Activated T-cell treated with anti-CD3 and anti-CD28 coated beads, Interleukin-2, amount 50 U/mL, for 4 hours (primary cell): ENCODE measurements around the gene SOWAHC. TPM values are rescaled to one million over a fixed set of nuclear protein-coding genes. Genes with fewer than 3 reads are reported as not detected.
"Not testable (repeated sequence)": the region's sequence is repeated elsewhere in the genome, so short reads cannot be mapped to it uniquely, and the experiment has no call there.

Experiments used
- ATAC-seq, 2 donors: fragments of 200-7000 bp; cut with Tn5 transposase; one replicate each; pipeline ENCODE4 v1.10.0; 2021
- DNase-seq: peaks from one replicate; pipeline ENCODE4 v3.0.0-alpha.2; 2020
- H3K27me3 Mint-ChIP-seq: one replicate; pipeline ENCODE4 v1.8.0; 2021; ENCODE audit warnings: low read depth, mixed read lengths
- H3K36me3 Mint-ChIP-seq: one replicate; pipeline ENCODE4 v1.8.0; 2022; ENCODE audit warnings: mixed read lengths; ENCODE audit not compliant: insufficient read depth
- H3K4me1 Mint-ChIP-seq: one replicate; pipeline ENCODE4 v1.8.0; 2021; ENCODE audit warnings: low read depth, mixed read lengths
- H3K4me3 Mint-ChIP-seq: one replicate; pipeline ENCODE4 v1.8.0; 2021; ENCODE audit warnings: mild to moderate bottlenecking, moderate library complexity, mixed read lengths
- H3K9me3 Mint-ChIP-seq: one replicate; pipeline ENCODE4 v1.8.0; 2021; ENCODE audit warnings: mixed read lengths
- total RNA-seq, 3 donors: library from RNA; stranded (reverse); gene quantifications; one replicate each; pipeline ENCODE4 v1.2.1, GENCODE V29; 2021

Gene SOWAHC
- total RNA-seq, 3 donors from 2014 or later: 0.38 to 0.53 (median 0.46) TPM

DNA sequence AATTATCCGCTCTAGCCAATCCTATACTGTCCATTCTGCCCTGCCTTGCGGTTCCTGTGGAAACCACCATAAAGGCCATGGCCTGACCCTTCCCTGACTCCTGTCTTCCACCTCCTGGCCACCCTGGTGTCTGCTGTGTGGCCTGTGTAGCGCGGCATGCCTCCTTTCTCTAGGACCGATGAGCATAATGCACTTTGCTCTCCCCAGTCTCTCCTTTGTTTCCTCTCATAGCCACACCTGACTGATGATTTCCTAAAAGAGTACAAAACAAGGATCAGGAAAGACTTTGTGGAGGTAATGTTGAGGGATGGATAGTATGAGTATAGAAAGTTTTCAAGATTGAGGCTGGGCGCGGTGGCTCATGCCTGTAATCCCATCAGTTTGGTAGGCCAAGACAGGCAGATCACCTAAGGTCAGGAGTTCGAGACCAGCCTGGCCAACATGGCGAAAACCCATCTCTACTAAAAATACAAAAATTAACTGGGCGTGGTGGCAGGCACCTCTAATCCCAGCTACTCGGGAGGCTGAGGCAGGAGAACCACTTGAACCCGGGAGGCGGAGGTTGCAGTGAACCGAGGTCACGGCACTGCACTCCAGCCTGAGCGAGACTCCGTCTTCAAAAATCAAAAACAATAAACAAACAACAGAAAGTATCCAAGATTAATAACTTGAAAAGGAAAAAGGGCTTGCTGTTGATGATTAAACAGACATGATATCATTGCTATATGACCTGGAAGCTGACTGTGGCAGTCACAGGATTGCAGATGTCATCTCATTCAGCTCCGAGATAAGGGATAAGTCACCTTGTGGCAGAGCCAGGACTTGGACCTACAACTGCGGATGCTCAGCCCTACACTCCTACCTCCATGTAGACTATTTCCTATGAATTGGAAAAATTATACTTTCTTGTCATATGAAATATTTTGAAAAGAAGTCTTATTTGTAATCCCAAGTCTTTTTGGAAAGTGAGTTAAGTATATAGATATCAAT lies 16.6 kb downstream of the SOWAHC start:
- Mint-ChIP-seq H3K27me3 (peaks cover 7% of the 10 kb centered on the region), H3K36me3 (no peaks in the 10 kb centered on the region), H3K9me3 (no peaks in the 10 kb centered on the region), H3K4me3 (no peak overlapping the region), H3K4me1 (no peaks in the 10 kb centered on the region)
- ATAC-seq: no peak
- no peak for DNase-seq

DNA sequence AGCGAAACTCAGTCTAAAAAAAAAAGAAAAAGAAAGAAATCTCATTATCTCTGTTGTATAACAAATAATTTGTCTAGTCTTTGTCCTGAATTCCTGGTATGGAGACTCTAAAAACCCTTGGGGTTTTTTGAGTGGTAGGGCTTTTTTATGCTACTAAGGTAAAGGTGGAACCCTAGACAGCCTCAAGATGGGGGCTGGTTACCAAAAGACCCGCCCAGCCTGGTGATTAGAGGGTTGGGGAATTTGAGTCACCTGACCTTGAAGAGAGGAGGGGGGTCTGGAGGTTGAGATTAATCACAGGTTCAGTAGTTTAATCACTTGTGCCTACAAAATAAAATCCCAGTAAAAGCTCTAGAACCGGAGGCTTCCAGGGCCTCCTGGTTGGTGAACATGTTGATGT lies 17.6 kb downstream of the SOWAHC start:
- DNase-seq (no peak), ATAC-seq (no peak)
- peaks cover 7% of the 10 kb centered on the region for H3K27me3 Mint-ChIP-seq
- H3K9me3 Mint-ChIP-seq: no peaks in the 10 kb centered on the region
- no peaks in the 10 kb centered on the region for H3K36me3 Mint-ChIP-seq
- H3K4me3 Mint-ChIP-seq: no peak overlapping the region
- H3K4me1 Mint-ChIP-seq: no peaks in the 10 kb centered on the region

DNA sequence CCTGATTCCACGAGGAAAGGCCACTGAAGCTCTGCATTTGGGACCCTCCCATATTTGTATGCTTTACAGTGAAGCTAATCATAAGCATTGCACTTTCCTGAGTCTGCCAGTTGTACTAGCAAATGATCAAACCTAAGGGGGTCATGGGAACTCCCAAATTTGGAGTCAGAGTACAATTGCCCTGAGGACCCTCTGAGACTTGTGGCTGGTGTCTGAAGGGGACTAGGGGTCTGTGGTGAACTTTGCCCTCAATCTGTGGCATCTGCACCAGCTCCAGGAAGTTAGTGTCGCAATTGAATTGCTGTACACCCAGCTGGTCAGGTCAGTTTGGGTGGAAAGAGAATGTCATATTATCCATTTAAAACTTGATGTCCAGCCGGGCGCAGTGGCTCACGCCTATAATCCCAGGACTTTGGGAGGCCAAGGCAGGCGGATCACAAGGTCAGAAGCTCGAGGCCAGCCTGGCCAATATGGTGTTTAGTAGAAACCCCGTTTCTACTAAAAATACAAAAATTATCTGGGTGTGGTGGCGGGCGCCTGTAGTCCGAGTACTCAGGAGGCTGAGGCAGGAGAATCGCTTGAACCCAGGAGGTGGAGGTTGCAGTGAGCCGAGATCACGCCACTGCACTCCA lies 18.1 kb downstream of the SOWAHC start:
- Mint-ChIP-seq H3K4me3 (no peak overlapping the region), H3K9me3 (no peaks in the 10 kb centered on the region), H3K36me3 (no peaks in the 10 kb centered on the region), H3K4me1 (no peaks in the 10 kb centered on the region), H3K27me3 (peaks cover 7% of the 10 kb centered on the region)
- DNase-seq: no peak
- no peak for ATAC-seq

DNA sequence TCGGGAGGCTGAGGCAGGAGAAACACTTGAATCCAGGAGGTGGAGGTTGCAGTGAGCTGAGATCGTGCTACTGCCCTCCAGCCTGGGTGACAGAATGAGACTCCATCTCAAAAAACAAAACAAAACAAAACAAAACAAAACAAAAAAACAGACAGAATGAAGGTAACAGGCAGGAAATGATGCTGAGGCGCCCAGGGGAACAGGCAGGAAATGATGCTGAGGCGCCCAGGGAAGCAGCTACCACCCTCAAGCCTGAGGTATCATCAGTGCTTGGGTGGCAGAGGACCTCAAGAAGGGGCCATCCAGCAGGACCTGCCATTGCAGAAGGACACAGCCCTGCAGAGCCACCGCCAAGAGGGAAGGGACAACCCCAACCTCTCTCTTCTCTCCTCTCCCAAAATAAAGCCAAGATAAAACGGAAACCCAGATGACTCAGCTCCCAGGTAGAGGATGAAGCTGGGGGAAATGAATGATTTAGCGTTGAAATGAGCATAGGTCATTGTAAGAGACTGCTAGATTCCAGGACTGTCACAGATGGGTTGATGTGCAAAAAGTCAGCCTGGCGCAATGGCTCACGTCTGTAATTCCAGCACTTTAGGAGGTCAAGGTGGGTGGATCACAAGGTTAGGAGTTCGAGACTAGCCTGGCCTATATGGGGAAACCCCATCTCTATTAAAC lies 19.3 kb downstream of the SOWAHC start:
- no peaks in the 10 kb centered on the region for H3K36me3 Mint-ChIP-seq
- no peak for DNase-seq

DNA sequence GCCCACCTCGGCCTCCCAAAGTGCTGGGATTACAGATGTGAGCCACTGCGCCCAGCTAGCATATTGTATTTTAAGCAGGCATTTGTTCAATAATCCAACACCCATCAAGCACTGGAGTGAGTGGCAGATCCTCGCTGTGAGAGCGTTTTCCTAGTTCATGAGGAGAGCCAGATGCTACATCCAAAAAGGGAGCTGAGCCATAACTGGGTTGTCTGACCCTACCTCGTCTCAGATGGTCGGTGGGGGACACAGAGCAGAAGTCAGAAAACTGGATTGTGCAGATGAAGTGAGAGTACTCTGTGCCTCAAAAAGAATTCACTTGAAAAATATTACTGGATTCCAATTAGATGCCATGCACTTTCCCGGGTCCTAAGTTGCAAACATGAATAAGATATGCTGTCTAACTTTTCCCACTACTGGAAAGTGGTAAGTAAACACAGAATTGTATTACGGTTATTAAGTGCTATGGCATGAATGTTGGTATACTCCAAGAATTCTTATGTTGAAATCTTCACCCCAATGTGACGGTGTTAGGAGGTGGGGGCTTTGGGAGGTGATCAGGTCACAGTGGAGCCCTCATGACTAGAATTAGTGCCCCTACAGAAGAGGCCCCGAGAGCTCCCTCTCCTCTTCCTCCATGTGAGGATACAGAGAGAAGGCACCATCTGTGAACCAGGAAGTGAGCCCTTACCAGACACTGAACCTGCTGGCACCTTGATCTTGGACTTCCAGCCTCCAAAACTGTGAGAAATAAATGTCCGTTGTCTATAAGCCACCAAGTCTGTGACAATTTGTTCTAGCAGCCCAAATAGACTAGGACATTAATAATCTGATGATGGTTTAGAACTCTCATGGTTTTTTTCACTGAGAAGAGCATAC lies 21.5 kb downstream of the SOWAHC start:
- Mint-ChIP-seq H3K27me3 (peaks cover 2% of the 10 kb centered on the region), H3K9me3 (no peaks in the 10 kb centered on the region), H3K4me3 (no peak overlapping the region)

More for the DNA sequence above, 19.3 kb downstream of the SOWAHC start:
- H3K4me3 Mint-ChIP-seq: no peak overlapping the region
- H3K27me3 Mint-ChIP-seq: peaks cover 4% of the 10 kb centered on the region
- H3K4me1 Mint-ChIP-seq: peaks cover 6% of the 10 kb centered on the region
- no peaks in the 10 kb centered on the region for H3K9me3 Mint-ChIP-seq
- no peak for ATAC-seq

DNA sequence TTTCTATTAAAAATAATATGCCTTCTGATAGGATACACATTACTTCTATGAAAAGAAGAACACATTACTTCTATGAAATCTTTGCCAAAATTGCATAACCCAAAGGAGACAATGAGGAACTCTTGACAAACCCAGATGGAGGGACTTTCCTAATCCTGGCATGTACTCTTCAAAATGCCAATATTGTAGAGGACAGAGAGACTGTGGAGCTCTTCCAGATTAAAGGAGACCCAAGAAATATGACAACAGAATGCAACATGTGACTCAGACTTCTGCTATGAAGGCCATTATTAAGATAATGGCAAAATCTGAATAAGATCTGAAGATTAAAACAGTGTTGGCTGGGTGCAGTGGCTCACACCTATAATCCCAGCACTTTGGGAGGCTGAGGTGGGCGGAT lies 22.2 kb downstream of the SOWAHC start:
- no peaks in the 10 kb centered on the region for H3K36me3 Mint-ChIP-seq
- H3K4me3 Mint-ChIP-seq: no peak overlapping the region
- DNase-seq (no peak), ATAC-seq (no peak)
- peaks cover 2% of the 10 kb centered on the region for H3K27me3 Mint-ChIP-seq
- peaks cover 8% of the 10 kb centered on the region for H3K4me1 Mint-ChIP-seq
- no peaks in the 10 kb centered on the region for H3K9me3 Mint-ChIP-seq

More for the DNA sequence above, 21.5 kb downstream of the SOWAHC start:
- no peak for DNase-seq
- no peak for ATAC-seq
- Mint-ChIP-seq H3K36me3 (no peaks in the 10 kb centered on the region), H3K4me1 (peaks cover 8% of the 10 kb centered on the region)

DNA sequence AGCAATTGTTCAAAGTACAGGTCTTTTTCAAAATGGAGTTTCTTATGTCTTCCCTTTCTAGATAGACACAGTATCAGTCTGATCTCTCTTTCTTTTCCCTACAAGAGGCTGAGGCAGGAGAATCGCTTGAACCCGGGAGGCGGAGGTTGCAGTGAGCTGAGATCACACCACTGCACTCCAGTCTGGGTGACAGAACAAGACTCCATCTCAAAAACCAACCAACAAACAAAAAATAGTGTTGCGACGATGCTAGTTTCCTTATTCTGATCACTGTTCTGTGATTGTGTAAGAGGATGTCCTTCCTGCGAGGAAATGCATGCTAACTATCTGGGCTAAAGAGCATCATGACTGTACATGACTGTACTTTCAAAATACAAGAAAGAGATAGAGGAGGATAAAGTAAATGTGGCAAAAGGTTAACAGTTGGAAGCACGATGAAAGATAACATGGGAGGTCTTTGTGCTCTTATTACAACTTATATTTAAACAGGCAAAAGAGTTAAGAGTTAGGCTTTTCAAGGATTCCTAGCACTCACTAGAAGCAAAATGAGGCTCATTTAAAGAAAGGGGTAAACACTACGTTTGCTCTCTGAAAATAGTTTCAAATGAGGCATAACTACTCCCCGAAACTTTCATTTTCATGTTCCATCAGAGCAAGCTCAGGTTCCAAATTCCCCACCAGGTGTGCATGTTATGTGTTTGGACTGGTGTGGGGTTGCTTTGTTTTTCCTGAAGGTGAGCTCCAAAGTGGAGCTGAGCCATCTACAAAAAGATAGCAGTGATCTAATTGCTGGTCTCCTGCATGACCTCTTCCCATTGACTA lies 23.8 kb downstream of the SOWAHC start:
- no peaks in the 10 kb centered on the region for H3K27me3 Mint-ChIP-seq
- no peaks in the 10 kb centered on the region for H3K36me3 Mint-ChIP-seq
- no peak overlapping the region for H3K4me3 Mint-ChIP-seq
- no peaks in the 10 kb centered on the region for H3K9me3 Mint-ChIP-seq
- DNase-seq (no peak), ATAC-seq (peak in 1 of 2 donors; percentile 43)
- H3K4me1 Mint-ChIP-seq: peaks cover 8% of the 10 kb centered on the region

DNA sequence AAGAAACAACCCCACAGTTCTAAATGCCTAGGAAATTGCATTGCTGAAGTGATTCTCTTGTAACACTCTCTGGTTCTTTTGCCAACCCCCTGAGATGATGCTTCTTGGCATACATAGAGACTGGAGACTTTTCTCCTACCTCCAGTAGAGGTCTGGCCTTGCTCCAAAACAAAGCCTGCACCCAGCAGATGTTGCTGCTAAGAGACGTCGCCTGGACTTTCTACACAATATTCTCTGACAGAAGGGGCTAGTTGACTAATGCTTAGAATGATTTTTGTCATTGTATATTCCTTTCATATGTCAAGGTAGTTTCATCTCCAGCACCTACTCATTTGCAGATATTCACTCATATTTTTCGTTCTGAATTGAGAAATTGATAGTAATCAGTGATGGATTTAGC lies 24.6 kb downstream of the SOWAHC start:
- H3K9me3 Mint-ChIP-seq: no peaks in the 10 kb centered on the region
- peaks cover 8% of the 10 kb centered on the region for H3K4me1 Mint-ChIP-seq
- ATAC-seq (no peak), DNase-seq (no peak)
- no peak overlapping the region for H3K4me3 Mint-ChIP-seq
- H3K27me3 Mint-ChIP-seq: no peaks in the 10 kb centered on the region
- H3K36me3 Mint-ChIP-seq: no peaks in the 10 kb centered on the region

DNA sequence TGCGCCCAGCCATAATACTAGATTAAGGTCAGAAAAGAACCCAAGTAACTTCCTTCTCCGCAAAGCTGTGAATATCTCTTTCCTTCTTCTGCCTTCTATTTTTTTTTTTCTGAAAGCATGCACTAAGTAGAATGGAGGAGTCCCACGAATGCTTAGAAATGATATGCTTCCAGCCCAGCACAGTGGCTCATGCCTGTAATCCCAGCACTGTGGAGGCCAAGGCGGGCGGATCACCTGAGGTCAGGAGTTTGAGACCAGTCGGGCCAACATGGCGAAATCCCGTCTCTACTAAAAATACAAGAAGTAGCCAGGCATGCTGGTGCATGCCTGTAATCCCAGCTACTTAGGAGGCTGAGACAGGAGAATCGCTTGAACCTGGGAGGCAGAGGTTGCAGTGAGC lies 25.8 kb downstream of the SOWAHC start:
- ATAC-seq, DNase-seq, H3K9me3 Mint-ChIP-seq, H3K36me3 Mint-ChIP-seq, H3K27me3 Mint-ChIP-seq, H3K4me1 Mint-ChIP-seq, H3K4me3 Mint-ChIP-seq: not testable (repeated sequence)

DNA sequence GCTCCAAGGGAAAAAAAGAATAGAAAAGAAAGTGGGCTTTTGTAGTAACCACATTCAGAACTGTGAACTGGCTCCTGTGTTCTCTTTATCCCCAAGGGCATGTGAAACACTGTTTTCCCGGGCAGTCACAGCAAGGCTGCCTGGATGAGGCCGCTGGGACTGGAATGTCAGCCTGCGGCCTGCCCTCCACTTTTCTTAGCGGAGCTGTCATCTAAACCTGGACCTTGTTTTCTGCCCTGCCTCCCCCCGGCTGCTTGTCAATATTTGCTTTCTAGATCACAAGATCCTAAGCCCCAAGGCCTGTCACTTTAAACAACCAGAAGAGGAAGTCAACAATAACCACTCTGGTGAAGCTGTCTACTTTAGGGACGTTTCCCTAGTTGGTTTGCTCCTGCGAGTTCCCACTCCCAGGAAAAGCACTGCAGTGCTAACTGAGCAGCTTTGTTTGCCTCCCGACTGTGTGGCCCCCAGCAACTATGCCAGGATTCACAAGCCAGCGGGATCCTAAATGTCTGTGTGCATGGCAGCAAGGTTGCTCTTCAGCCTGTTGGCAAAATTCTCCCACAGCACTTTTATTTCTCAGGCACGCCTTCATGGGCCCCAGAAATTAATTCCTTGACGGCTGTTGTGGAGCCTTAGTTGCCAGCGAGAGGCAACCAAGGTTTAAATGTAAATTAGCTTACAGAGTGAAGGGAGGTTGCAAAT lies 30.6 kb downstream of the SOWAHC start:
- H3K4me3 Mint-ChIP-seq: no peak overlapping the region
- H3K27me3 Mint-ChIP-seq: peaks cover 7% of the 10 kb centered on the region
- DNase-seq (no peak), ATAC-seq (no peak)
- H3K36me3 Mint-ChIP-seq: no peaks in the 10 kb centered on the region
- no peaks in the 10 kb centered on the region for H3K9me3 Mint-ChIP-seq
- H3K4me1 Mint-ChIP-seq: no peaks in the 10 kb centered on the region

DNA sequence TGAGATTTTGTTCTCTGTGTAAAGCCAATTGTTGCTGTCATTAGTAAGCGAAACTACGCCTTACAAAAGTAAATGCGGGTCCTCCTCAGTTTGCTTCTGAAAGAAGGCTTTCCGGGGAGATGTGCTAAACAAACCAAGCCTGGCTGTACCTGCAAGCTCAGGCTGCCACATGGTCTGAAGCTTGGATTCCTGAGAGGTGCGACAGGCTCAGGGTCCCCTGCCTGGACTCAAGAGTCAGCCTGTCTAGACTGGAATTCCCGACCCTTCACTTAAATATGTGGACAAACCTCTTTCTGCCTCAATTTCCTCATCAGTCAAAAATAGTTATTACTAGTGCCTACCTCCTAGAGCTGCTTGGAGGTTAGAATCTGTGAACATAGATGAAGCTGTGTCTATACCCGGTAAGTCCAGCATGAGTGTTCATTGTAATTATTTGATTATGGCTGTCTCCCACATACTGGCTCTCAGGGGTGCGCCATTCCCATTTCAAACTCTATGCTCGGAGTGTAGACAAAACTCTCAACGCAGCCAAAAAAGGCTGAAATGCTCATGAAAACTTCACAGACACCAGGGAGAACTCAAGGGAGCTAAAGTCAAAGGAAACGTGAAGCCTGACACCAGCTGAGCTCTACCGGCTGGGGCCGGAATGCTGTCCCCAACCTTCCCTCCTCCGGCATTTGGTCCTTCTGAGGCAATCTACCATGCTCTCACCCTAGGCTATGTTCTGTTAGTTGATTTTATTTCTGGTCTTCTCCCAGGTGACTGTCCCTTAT lies 31.4 kb downstream of the SOWAHC start:
- Mint-ChIP-seq H3K27me3 (peaks cover 7% of the 10 kb centered on the region), H3K4me1 (no peaks in the 10 kb centered on the region), H3K4me3 (no peak overlapping the region), H3K9me3 (no peaks in the 10 kb centered on the region), H3K36me3 (no peaks in the 10 kb centered on the region)
- DNase-seq (no peak), ATAC-seq (no peak)

DNA sequence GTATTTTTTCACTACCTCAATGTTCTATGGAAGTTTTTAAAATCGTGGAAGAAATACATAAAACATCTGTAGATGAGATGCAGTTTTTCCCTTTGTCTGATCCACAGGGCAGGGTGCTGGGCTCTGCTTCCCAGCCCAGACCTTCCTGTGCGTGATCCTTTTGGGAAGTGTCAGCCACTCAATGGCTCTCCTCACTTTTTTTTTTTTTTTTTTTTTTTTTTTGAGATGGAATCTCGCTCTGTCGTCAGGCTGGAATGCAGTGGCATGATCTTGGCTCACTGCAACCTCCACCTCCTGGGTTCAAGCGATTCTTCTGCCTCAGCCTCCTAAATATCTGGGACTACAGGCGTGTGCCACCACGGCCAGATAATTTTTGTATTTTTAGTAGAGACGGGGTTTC lies 32.8 kb downstream of the SOWAHC start:
- no peak overlapping the region for H3K4me3 Mint-ChIP-seq
- no peaks in the 10 kb centered on the region for H3K36me3 Mint-ChIP-seq
- H3K4me1 Mint-ChIP-seq: no peaks in the 10 kb centered on the region
- DNase-seq (no peak), ATAC-seq (no peak)
- no peaks in the 10 kb centered on the region for H3K9me3 Mint-ChIP-seq
- H3K27me3 Mint-ChIP-seq: peaks cover 7% of the 10 kb centered on the region
